ENCODE data around the gene IGLL5.

Gene IGLL5

DNA sequence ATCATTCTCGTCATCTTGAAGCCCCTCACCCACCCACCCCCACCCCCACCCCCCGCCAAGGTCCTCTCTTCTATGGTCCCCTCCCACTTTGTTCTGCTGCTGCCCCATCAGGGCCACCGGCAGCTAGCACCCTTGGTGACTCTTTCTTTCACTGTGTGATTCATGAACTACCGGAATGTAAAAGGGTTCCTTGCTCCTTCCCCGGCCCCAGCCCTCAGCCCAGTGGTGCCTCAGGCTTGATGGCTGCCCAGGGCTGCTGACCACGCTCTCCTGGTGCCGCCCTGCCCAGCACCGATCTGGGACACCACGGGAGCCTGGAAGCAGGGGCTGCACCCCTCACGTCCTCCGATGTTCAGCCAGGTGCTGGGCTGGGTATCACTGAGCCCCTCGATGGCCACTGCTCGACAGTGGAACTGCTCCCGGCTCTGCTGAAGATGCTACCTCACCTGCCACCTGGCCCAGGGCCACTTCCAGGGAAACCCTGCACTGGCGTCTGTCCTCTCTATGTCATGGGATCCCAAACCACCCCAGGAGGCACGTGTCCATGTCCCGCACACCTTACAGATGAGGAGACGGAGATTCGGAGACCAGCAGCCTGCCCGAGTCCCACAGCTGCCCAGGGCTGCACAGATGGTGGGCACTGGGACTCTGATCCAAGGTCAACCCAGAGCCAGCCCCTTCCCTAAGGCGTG is 39.7 kb downstream of the IGLL5 start:
- no peak for DNase-seq (ENCODE audit: low read depth)

DNA sequence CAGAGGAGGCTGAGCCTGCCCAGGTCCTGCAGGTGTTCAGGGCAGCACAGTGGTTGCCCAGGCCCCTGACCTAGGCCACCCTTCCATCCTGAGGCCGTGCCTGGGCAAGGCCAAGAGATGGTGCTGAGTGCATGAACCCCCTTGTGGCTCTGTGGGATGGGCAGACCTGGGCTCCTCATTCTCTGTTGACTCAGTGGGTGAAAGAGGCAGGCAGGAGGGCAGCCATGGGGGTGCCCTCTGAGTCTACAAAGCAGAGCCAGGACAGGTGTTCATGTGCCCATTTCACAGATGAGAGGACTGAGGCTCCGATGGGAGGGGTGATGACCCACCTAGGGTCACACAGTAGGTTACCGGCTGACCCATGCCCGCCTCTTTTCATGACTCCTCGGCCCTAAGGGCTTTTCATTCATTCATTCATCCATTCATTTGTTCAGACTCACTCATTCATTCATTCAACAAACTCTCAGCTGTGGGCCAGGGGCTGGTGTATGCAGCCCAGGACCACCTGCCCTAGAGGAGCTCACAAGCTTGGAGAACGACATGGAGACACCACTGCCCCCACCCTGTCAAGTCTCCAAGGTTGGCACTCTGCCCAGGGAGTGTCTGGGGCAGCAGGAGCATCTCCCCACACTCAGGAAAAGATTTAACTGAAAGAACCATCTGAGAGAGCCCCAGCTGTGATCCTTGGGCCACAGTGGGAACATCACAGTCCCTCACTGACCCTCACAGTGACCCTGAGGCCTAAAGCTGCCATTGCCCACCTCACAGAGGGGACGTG is 40.5 kb downstream of the IGLL5 start:
- no peak for DNase-seq (ENCODE audit: low read depth)

DNA sequence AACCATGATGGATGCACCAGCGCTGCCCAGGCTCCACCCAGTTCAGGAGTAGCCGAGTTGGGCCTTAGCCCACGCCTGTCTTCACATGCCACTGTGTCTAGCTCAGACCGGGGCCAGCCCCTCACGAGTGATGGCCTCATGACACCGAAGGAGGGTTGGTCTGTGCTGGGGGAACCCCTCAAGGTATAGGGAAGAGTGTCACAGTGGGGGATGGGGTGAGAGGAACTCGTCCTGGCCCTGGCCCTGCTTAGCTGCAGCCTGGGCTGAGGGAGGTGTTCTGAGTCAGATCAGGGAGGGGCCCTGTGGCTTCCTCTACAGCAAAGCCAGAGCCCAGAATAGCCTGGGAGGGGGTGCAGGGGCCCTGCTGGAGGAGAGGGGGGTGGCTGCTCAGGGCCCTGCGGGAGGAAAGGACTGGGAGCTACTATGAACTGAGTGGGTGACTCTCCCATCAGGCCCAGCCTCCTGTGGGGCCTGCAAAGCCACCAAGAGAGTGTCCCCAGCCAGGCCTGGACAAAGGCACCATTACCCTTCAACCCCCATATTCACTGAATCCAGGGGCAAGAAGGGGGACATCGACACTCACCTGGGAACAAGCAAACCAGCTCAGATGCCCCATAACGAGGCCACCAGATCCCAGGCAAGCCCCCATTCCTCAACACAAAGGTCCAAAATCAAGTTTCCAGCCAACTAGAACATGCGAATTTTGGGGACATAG is 41.2 kb downstream of the IGLL5 start:
- no peak for DNase-seq (ENCODE audit: low read depth)

DNA sequence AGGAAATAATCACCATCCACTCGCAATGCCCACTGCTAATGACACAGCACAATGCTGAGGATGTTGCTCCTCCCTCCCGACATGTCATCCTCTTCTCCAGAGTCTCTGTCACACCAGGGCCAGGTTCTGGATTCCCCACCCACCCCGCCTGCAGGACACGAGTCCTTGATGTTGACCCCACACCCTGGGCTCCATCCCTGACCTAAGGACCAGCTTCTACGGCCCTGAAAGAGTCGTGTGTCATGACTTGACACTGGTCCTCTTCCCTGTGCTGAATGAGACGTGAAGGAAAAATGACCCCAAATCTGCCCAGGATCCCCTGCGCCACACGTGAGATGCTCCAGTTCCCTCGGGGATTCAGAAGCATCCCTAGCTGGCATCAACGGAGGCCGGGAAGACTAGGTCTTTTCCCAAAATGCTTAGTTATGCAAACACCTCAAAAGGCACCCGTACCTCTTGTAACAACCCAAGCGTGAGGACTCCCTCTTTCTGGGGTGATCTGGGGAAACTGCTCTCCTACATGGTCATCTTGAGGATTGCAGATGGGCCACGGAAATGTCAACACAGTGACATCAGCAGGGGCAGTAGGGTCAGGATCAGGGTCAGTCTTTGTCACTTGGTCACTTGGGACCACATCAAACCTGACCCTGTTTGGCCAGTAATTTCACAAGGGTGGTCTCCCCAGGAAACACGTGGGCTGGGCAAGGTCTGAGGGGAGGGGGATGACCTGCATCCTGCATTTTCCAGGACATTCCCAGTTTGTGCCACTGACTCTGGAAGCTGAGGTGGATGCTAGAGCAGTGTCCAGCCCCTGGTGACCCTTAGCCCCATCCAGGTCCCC is 42.0 kb downstream of the IGLL5 start:
- no peak for DNase-seq (ENCODE audit: low read depth)

DNA sequence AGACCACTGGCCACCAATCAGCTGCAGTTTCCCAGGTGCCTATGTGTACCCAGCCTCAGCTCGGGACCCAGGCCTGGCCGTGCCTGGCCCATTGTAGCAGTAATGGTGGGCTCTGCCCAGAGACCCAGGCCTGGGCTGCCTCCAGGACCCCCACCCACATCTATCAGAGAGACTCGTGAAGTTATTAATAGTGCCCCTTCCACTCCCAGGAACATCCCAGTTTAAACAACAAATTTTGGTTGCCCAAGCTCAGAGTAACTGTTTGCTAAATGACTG is 42.5 kb downstream of the IGLL5 start:
- DNase-seq (ENCODE audit: low read depth), result no peak

DNA sequence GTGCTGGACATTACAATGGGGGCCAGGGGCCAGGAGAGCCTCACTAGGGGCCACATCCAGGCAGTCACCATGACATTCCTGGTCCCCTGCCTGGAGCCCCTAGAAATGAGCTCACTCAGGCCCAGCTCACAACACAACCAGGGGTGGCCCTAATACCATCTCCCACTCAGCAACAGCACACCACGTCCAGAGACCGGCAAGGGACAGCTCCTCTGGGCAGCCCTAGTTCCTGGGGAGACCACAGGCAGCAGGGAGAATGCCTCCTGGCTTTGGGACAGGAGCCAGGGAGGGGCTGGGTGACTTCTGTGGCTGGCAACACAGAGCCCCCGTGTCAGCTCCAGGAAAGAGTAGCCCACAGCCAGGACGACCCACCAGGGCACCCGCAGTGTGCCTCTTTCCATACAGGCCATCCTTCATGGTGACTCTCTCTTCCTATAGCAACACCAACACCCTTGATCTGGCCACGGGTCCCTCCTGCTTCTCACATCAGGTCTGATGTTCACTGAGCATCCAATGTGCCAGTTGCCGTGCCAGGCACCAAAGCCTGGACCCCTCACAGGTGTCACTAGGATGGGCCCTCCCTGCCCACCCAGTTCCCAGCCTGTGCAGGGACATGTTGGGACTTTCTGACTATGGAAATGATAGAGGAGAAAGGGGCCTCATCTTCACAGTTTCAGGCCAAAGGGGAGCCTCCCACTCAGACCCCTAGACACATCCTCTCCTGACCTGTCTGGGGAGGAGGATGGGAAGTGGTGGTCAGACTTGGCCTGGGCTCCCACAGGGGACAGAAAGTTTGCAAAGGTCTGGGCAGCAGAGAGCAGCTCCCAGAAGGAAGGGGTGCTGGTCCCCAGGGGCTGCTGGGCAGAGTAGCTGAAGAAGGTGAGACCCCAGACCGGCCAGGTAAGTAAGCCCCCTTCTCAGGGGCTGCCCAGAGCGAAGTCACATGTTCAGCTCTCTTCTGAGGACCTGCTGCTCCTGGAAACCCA is 43.2 kb downstream of the IGLL5 start:
- DNase-seq (ENCODE audit: low read depth), result no peak

DNA sequence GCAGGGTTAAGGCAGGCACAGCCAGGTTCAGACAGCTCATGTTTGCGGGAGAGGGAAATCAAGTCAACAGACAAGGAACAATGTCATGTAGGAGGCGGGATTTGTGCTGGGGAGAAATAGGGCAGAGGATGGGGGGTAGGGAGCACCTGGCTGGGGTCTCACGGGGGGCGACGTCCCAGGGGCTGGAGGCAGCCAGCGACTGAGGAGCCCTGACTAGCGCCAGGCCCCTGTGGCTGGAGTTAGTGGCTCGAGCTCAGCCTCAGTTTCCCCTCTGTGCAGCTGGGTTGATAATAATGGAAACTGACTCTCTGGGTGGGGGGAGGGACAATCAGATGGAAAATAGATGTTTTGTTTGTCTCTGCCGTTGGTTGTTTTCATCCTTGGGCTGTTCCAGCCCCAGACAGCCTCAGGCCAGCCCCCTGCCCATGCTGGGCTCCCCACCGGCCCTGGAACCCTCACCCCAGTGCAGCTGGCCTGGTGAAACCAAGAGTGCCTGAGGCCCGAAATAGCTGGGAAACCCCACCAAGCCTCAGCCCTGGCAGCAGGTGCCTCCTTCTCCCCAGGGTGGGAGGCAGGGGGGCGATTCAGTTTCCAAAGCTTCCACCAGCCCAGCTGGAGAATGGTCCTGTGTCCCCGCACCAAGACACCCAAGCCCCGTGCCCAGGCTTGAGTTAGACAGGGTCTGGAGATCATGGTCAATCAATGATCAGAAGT is 44.1 kb downstream of the IGLL5 start:
- DNase-seq (ENCODE audit: low read depth), result no peak

DNA sequence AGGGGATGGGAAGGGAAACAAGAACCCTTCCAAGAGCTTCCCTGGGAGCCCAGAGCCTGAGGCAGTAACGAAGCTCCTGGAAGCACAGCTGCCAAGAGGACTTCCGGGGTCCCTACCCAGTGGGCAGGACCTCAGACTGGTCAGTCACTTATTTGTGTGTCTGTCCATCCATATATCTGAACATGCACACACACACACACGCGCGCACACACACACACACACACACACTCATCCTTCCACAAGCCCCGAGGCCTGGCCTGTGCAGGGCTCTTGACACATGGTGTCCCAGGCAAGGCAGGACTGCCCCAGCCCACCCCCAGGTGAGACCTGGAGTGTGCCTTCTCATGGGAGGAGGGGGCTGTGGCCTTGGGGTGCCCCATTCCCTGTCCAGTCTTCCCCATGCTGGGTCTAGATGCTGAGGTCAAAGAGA is 44.9 kb downstream of the IGLL5 start:
- DNase-seq (ENCODE audit: low read depth), result no peak

DNA sequence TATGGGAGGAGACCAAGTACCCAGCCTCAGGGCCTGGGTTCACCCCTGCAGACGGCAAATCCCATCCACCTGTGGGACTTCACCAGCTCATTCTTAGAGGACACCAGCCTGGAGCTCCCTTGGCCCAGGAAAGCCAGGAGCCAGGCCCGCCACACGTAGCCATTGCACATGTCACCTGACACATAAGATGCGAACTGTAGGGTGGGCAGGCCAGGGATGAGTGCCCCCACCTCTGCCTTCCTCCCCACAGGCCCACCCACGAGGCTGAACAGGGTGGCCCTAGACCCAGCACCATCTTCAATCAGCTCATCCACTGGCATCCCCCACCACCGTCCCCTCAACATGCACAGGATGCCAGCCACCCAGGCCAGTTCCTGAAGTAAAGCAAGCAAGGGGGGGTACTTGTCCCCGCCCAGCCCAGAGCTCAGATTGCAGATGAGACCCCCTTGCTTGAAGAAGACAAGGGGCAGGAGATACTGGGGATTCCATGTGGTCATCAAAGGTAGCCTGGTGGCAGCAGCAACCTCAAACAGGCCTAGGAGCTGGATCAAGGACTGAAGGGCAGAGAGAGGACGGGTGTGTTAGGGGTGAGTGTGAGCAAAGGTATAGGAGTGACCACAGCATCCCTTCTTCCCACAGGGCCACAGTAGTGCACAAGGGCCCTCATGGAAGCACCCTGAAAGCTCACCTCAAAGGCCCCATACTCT is 45.6 kb downstream of the IGLL5 start:
- DNase-seq (ENCODE audit: low read depth), result no peak

DNA sequence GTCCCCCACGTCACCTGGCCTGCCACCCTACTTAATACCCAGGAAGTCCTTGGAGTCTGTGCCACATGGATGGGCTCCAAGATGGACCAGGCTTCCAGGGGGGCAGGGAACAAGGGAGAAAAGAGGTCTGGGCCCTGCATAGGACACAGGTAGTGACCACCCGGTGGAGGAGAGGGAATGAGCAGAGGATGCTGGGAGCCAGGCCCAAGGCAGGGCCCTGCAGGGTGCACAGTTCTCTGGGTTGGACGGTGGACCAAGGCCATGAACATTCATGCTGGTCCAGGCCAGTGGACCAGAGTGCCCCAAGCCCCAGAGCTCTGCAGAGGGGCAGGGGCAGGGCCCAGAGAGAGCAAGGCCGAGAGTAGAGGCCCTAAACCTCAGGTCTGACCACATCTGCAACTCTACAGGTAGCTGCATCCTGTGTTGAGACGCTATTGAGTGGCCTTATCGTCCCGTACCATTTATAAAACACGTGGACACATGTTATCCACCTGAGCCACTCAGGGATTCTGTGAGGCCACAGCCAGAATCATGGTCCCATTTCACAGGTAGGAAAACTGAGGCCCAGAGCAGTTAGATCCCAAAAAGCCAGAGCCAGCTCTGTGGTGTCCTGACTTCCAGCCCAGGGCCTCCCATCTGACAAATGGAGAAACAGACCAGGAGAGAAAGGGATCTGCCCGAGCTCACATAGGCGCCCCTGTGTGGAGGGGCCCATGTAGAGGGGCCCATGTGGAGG is 46.4 kb downstream of the IGLL5 start:
- no peak for DNase-seq (ENCODE audit: low read depth)

DNA sequence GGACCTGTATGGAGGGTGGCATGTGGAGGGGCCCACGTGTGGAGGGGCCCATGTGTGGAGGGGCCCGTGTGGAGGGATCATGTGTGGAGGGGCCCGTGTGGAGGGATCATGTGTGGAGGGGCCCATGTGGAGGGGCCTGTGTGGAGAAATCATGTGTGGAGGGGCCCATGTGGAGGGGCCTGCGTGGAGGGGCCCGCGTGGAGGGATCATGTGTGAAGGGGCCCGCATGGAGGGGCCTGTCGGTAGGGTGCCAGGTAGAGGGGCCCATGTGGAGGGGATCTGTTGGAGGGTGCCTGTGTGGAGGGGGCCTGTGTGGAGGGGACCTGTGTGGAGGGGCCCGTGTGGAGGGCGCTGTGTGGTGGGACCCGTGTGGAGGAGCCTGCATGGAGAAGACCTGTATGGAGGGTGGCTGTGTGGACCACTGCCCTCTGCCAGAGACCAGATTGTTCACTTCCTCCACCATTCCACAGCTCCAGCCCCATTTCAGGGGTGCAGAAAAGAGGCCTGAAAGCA is 47.0 kb downstream of the IGLL5 start:
- no peak for DNase-seq (ENCODE audit: low read depth)

DNA sequence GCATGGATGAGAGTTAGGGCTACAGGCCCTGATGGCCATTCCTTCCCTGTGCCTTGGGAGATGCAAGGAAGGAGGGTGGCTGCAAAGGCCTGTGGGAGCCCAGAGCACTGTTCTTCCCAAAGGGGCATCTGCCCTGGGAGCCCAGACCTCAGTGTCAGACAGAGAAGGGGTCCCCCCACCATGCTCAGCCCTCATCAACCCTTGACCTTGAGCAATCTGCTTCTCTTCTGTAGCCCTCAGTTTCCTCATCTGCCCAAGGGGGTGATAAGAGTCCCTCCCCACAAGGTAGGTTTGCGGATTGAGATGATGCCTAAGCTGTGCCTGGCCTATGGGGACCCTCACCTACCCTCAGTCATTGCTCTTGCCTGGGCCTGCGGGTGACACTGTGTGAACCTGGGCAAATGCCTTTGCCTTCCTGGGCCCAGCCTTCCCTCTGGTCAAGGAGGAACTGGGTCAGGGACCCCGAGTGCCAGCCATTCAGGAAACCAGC is 47.5 kb downstream of the IGLL5 start:
- DNase-seq (ENCODE audit: low read depth), result no peak

DNA sequence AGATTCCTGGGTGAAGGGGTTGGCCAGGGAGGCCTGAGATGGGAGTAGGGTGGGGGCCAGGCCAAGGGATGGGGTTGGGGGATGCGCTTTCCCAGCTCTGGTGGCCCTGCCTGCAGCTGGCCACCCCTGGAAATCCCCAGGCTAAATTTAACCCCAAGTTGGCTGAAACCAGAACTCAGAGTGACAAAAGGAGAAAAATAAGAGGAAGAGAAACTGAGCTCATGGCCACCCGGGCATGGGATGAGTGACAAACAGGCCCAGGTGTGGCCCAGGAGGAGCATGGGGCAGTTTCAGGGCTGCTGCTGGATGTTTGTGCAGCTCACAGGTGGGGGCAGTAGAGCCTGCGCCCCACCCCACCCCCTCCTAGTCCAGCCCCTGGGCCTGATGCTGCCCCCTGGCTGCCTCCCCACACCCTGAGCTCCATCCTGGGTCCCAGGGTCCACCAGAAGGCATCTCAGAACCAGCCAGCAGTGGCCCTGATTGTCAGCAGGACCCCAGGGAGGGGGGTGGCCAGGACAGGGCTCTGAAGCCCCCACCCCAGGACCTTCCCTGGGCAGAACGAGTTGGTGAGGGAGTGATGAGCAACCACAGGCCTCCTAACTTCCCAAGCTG is 48.0 kb downstream of the IGLL5 start:
- DNase-seq (ENCODE audit: low read depth), result no peak

DNA sequence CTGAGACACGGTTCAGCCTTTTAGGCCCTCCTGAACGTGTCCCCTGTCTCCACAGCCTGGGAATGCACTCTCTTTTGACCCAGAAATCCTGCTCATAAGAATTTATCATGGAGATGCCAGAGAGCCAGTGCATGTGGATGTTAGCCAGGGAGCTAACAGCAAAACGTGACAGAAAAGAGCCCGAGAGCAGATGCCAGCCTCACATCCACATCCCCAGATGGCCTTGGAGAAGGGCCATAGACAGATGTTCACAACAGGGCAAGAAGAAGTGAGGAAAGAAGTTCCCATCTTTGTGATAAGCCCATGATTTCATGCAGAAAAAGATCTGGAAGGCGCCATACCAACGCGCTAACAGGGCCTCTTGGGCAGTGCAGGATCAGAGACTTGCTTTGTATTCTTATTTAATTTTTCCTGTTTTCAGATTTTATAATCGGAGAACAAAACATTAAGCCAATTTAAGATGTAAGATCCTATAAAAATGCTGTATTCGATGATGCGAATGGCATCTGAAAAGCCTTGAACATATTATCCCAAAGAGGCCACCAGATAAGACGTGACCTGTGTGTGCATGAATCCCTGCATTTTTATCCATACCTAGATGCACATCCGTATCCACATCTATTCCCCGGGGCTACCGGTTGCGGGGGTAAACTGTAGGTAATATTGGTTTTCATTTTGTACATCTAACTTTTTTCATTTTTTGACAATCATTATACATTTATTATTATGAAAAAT is 48.7 kb downstream of the IGLL5 start:
- DNase-seq (ENCODE audit: low read depth), result no peak

DNA sequence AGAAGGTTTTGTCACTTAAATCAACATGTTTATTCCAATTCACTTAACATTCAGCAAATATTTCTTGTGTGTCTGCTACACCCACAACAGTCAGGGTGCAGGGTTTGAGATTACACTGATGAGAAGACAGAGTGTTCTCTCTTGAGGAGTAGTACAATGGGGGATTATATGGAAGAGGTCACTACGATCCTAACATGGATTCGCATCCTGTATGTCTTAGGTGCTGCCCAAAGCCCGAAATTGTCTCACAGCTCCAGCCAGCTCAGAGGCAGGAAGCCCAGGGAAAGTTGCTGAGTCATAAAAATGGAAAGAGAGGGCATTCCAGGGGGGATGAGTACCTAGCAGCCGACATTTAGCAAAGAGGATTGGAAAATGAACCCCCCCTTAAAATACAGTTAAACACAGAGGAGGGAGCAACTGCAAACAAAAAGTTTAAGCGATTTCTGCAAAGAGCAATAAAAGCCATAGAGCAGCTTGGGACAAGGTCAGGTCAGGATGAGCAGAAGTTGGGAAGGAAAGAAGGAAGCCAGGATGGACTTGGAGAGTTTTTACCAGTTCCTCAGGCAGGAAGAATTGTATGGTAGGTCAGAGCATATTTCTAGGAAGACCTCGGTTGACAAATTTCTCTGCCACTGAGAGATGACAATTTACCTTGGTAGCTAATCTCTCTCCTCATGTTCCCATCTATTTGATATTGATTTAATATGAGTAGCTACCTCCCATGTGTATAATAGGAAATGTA is 49.5 kb downstream of the IGLL5 start:
- no peak for DNase-seq (ENCODE audit: low read depth)

DNA sequence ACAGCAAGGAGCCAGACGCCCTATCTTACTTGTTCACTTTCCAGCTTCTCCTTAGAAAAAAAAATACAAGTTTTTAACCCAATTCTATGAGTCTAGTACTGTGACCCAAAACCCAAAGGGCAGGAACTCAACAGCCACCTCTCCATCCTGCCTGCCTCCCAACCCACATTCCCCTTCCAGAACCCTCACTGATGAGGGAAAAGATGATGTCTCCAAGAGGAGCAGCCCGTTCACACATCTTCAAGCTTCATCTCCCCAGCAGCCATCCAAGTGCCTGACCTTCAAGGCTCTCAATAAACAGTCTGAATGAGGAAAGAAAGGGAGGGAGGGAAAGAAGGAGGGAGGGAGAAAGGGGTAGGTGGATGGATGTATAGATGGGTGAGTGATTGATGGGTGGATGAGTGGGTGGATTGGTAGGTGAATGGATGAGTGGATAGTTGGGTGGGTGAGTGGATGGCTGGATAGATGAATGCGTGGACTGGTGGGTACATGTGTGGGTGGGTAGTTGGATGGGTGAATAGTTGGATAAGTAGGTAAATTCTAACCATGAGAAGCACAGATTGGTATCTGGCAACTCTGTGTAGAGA is 50.4 kb downstream of the IGLL5 start:
- no peak for DNase-seq (ENCODE audit: low read depth)

Measured in stimulated activated CD8-positive, alpha-beta memory T cell treated with anti-CD3 and anti-CD28 coated beads, Interleukin-15, amount 100 ng/mL, for 24 hours (primary cell).